H1 (cell line): ENCODE data around the gene DIPK2A. TPM values are rescaled to one million over a fixed set of nuclear protein-coding genes. Genes with fewer than 3 reads are reported as not detected.

ENCODE experiments used
- NANOG ChIP-seq: IDR thresholded peaks from 2 replicates; pipeline ENCODE4 v1.6.1; 2011; ENCODE audit warnings: low read length, low read depth, mild to moderate bottlenecking, inconsistent platforms; ENCODE audit not compliant: insufficient read depth, poor library complexity, severe bottlenecking
- RFX5 ChIP-seq: IDR thresholded peaks from 2 replicates; pipeline ENCODE4 v1.6.1; 2011; ENCODE audit warnings: low read depth, low read length, improper control_type of control experiment, borderline replicate concordance
- polyA plus RNA-seq, 7 experiments: library from polyadenylated mRNA; depleted of rRNA in 3 of 7; stranded (reverse) in 5 of 7; unstranded in 2 of 7; fragments of >200 nt in 5 of 7; fragments of 200-250 nt in 2 of 7; gene quantifications; 1 replicate in 5 of 7; 2 replicates in 1 of 7; 4 replicates in 1 of 7; pipeline versions ENCODE4 v1.2.1 to v1.2.3, GENCODE V29; 2011 to 2013; ENCODE audit warnings: missing spikeins in 2 of 7, mixed read lengths in 2 of 7
- total RNA-seq: library from RNA; stranded (reverse); fragmentation: NEBNext Ultra II Directional; extraction: Animal tissue kit (Norgen Biotek cat#: 25700); gene quantifications from 2 replicates; pipeline ENCODE4 v1.2.1, GENCODE V29; 2021

Gene DIPK2A
- total and polyA plus RNA-seq, 2 of the 8 experiments (the other 6 are each of a cell fraction or from before 2014, with no cell fraction given): 18.4 to 28.7 TPM

DNA sequence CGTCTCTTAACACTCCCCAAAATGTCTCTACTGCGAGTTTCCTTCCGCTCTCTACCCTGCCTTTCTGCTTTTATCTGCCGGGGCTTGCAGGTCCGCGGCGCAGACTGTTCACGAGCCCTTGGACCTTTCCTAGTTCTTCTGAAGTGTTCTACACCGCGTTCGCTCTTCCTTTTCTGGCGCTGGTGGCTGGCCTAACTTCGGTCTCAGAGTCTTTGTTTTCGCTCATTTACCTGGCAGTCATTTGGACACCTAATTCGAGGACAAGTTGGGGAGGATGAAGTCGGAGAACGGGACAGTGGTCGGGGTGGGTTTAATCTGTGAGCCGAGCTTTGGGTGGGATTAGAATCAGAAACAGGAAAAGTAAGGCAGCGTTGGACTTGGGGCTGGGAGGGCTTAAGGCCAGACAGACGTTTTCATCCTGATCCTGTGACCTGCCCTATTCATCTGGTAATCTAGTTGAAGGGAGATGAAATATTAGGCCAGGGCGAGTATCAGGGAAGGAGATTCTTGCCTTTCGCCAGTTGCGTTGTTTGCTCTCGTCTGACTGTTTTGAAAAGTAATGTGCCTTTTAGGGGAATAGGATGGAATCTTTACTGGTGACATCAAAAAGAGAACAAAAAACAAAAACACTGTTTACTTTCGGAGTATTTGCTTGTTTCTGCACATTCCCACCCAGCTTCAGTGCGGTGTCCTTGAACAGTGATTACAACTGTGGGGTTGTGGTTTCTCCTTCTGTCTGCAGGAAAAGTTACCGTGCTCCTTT is 1.8 kb downstream of the DIPK2A start (continued):
- no peak for TF ChIP-seq NANOG
- TF ChIP-seq RFX5: no peak
